Activated T-helper 2 cell treated with anti-CD3 and anti-CD28 coated beads, Interferon-gamma antibody, Interleukin-2, Interleukin-4, amounts not matched to agents 10 μg/mL and 5 μg/mL and 100 μg/mL, durations not matched to agents 14 hours and 24 hours and 36 hours (primary cell): ENCODE measurements around the gene ENTPD3. TPM values are rescaled to one million over a fixed set of nuclear protein-coding genes. Genes with fewer than 3 reads are reported as not detected.
A peak's percentile ranks its signal among the peaks of the same experiment; 100 is the strongest.

Source experiments
- DNase-seq: peaks from one replicate; pipeline ENCODE4 v3.0.0; 2021; ENCODE audit warnings: low spot score
- H3K27ac Mint-ChIP-seq: one replicate; pipeline ENCODE4 v1.8.0; 2021; ENCODE audit warnings: mixed read lengths
- H3K27me3 Mint-ChIP-seq: one replicate; pipeline ENCODE4 v1.8.0; 2021; ENCODE audit warnings: low read depth, mixed read lengths
- H3K36me3 Mint-ChIP-seq: one replicate; pipeline ENCODE4 v1.8.0; 2021; ENCODE audit warnings: low read depth, mixed read lengths
- H3K4me1 Mint-ChIP-seq: one replicate; pipeline ENCODE4 v1.8.0; 2021; ENCODE audit warnings: low read depth, mixed read lengths
- H3K4me3 Mint-ChIP-seq: one replicate; pipeline ENCODE4 v1.8.0; 2021; ENCODE audit warnings: low read depth, mild to moderate bottlenecking, moderate library complexity, mixed read lengths
- H3K9me3 Mint-ChIP-seq: one replicate; pipeline ENCODE4 v1.8.0; 2021; ENCODE audit warnings: mixed read lengths
- intact Hi-C: fragments of 100-400 bp; cut with micrococcal nuclease; formaldehyde crosslinking; loops from one replicate; pipeline ENCODE4 v1.15.1; 2023
- total RNA-seq: library from RNA; stranded (reverse); gene quantifications from 2 replicates; pipeline ENCODE4 v1.2.3, GENCODE V29; 2022

The ENTPD3 gene
- total RNA-seq, 1 donor from 2014 or later: not detected

GRCh38 chr3:40417845-40418543 lies 31.0 kb downstream of the ENTPD3 start:
- no peak for DNase-seq
- no peaks in the 10 kb centered on the region for H3K4me1 Mint-ChIP-seq
- H3K9me3 Mint-ChIP-seq: no peaks in the 10 kb centered on the region
- H3K27ac Mint-ChIP-seq: no peak overlapping the region
- H3K4me3 Mint-ChIP-seq: no peak overlapping the region
- H3K36me3 Mint-ChIP-seq: no peaks in the 10 kb centered on the region
- peaks cover 13% of the 10 kb centered on the region for H3K27me3 Mint-ChIP-seq
- intact Hi-C loops: no loop called here

GRCh38 chr3:40422861-40423260 lies 35.9 kb downstream of the ENTPD3 start:
- Mint-ChIP-seq H3K27me3 (peaks cover 1% of the 10 kb centered on the region), H3K27ac (no peak overlapping the region), H3K9me3 (no peaks in the 10 kb centered on the region), H3K4me1 (no peaks in the 10 kb centered on the region), H3K4me3 (no peak overlapping the region), H3K36me3 (no peaks in the 10 kb centered on the region)
- DNase-seq: no peak
- intact Hi-C loops: no loop called here

GRCh38 chr3:40427045-40427669 lies 40.2 kb downstream of the ENTPD3 start:
- H3K27me3 Mint-ChIP-seq: peaks cover 1% of the 10 kb centered on the region
- no peak overlapping the region for H3K4me3 Mint-ChIP-seq
- H3K27ac Mint-ChIP-seq: no peak overlapping the region
- no peaks in the 10 kb centered on the region for H3K9me3 Mint-ChIP-seq
- DNase-seq: no peak
- intact Hi-C loops: no loop called here
- H3K4me1 Mint-ChIP-seq: no peaks in the 10 kb centered on the region
- H3K36me3 Mint-ChIP-seq: no peaks in the 10 kb centered on the region

- Mint-ChIP-seq H3K36me3 (no peaks in the 10 kb centered on the region), H3K27me3 (peaks cover 3% of the 10 kb centered on the region), H3K4me3 (no peak overlapping the region), H3K4me1 (no peaks in the 10 kb centered on the region), H3K27ac (no peak overlapping the region), H3K9me3 (no peaks in the 10 kb centered on the region)
- intact Hi-C loops: no loop called here
- no peak for DNase-seq
These were observed 45.8 kb downstream of the ENTPD3 start for GRCh38 chr3:40432793-40433192.

GRCh38 chr3:40437889-40438288 lies 50.9 kb downstream of the ENTPD3 start:
- Mint-ChIP-seq H3K27ac (no peak overlapping the region), H3K4me3 (no peak overlapping the region), H3K9me3 (no peaks in the 10 kb centered on the region), H3K36me3 (no peaks in the 10 kb centered on the region), H3K4me1 (no peaks in the 10 kb centered on the region), H3K27me3 (peaks cover 3% of the 10 kb centered on the region)
- intact Hi-C loops: no loop called here
- no peak for DNase-seq

GRCh38 chr3:40445062-40445461 lies 58.1 kb downstream of the ENTPD3 start:
- H3K27ac Mint-ChIP-seq: no peak overlapping the region
- no peaks in the 10 kb centered on the region for H3K36me3 Mint-ChIP-seq
- H3K4me1 Mint-ChIP-seq: no peaks in the 10 kb centered on the region
- no peaks in the 10 kb centered on the region for H3K27me3 Mint-ChIP-seq
- DNase-seq: no peak
- intact Hi-C loops: no loop called here
- H3K9me3 Mint-ChIP-seq: no peaks in the 10 kb centered on the region
- H3K4me3 Mint-ChIP-seq: no peak overlapping the region

GRCh38 chr3:40445880-40446279 lies 58.9 kb downstream of the ENTPD3 start:
- Mint-ChIP-seq H3K27me3 (no peaks in the 10 kb centered on the region), H3K9me3 (no peaks in the 10 kb centered on the region), H3K27ac (no peak overlapping the region), H3K4me3 (no peak overlapping the region), H3K36me3 (no peaks in the 10 kb centered on the region), H3K4me1 (no peaks in the 10 kb centered on the region)
- intact Hi-C loops: no loop called here
- DNase-seq: no peak

- Mint-ChIP-seq H3K9me3 (no peaks in the 10 kb centered on the region), H3K27me3 (no peaks in the 10 kb centered on the region), H3K4me1 (peaks cover 14% of the 10 kb centered on the region), H3K4me3 (no peak overlapping the region), H3K27ac (no peak overlapping the region), H3K36me3 (no peaks in the 10 kb centered on the region)
- DNase-seq: no peak
- intact Hi-C loops: loop anchor here (5.0 to 10.0 kb wide), 2 partner anchors 1043 to 1644 kb away; partner anchors contain the start of genes RPSA and TRAK1
These were observed 63.5 kb downstream of the ENTPD3 start for GRCh38 chr3:40450438-40450837.

GRCh38 chr3:40451551-40451950 lies 64.6 kb downstream of the ENTPD3 start:
- Mint-ChIP-seq H3K36me3 (no peaks in the 10 kb centered on the region), H3K27ac (no peak overlapping the region), H3K27me3 (no peaks in the 10 kb centered on the region), H3K4me1 (peaks cover 20% of the 10 kb centered on the region), H3K4me3 (peak overlapping the region; percentile 9), H3K9me3 (no peaks in the 10 kb centered on the region)
- DNase-seq: no peak
- intact Hi-C loops: loop anchor here (5.0 to 10.0 kb wide), 2 partner anchors 1044 to 1643 kb away; partner anchors contain the start of genes RPSA and TRAK1

GRCh38 chr3:40452057-40452456 lies 65.1 kb downstream of the ENTPD3 start:
- no peaks in the 10 kb centered on the region for H3K9me3 Mint-ChIP-seq
- intact Hi-C loops: loop anchor here (2.0 to 10.0 kb wide), 5 partner anchors 115 to 1643 kb away; partner anchors contain the start of genes RPSA and TRAK1
- no peaks in the 10 kb centered on the region for H3K27me3 Mint-ChIP-seq
- H3K4me1 Mint-ChIP-seq: peaks cover 20% of the 10 kb centered on the region
- no peaks in the 10 kb centered on the region for H3K36me3 Mint-ChIP-seq
- H3K27ac Mint-ChIP-seq: peak overlapping the region; percentile 97
- DNase-seq: no peak
- H3K4me3 Mint-ChIP-seq: peak overlapping the region; percentile 90

GRCh38 chr3:40452562-40452875 lies 65.5 kb downstream of the ENTPD3 start:
- H3K4me1 Mint-ChIP-seq: peaks cover 20% of the 10 kb centered on the region
- peaks cover under 1% of the 10 kb centered on the region for H3K36me3 Mint-ChIP-seq
- H3K4me3 Mint-ChIP-seq: peak overlapping the region; percentile 90
- peak overlapping the region; percentile 97 for H3K27ac Mint-ChIP-seq
- no peaks in the 10 kb centered on the region for H3K9me3 Mint-ChIP-seq
- no peak for DNase-seq
- intact Hi-C loops: loop anchor here (2.0 to 10.0 kb wide), 5 partner anchors 116 to 1642 kb away; partner anchors contain the start of genes RPSA and TRAK1
- H3K27me3 Mint-ChIP-seq: no peaks in the 10 kb centered on the region

GRCh38 chr3:40452876-40453730 lies 66.1 kb downstream of the ENTPD3 start:
- intact Hi-C loops: loop anchor here (1.0 to 10.0 kb wide), 9 partner anchors 24 to 1642 kb away; partner anchors contain the start of genes EIF1B, RPSA, TRAK1 and ULK4
- peak; percentile 96 for DNase-seq
- Mint-ChIP-seq H3K36me3 (peaks cover 6% of the 10 kb centered on the region), H3K27me3 (no peaks in the 10 kb centered on the region), H3K4me3 (peak overlapping the region; percentile 90), H3K27ac (peak overlapping the region; percentile 97), H3K9me3 (no peaks in the 10 kb centered on the region), H3K4me1 (peaks cover 24% of the 10 kb centered on the region)
